CD4-positive, alpha-beta T cell (primary cell): Measurements from ENCODE around the gene CST7. TPM values are rescaled to one million over a fixed set of nuclear protein-coding genes. Genes with fewer than 3 reads are reported as not detected.

ENCODE experiments used
- ATAC-seq: fragments of 200-7000 bp; cut with Tn5 transposase; one replicate; pipeline ENCODE4 v1.10.0; 2022; ENCODE audit warnings: mild to moderate bottlenecking; ENCODE audit not compliant: poor library complexity
- CTCF ChIA-PET: fragments of 350-600 bp; sonication (Branson Sonifier 250); formaldehyde crosslinking; loops from one replicate; lab custom pipeline; 2021; ENCODE audit warnings: antibody characterized with exemption, inconsistent platforms; lab: Charles Lee
- POLR2A ChIA-PET: fragments of 350-600 bp; sonication (Branson Sonifier 250); formaldehyde crosslinking; loops from one replicate; lab custom pipeline; 2021; ENCODE audit warnings: antibody characterized with exemption, inconsistent platforms; lab: Charles Lee
- DNase-seq, 14 experiments: peaks; one replicate each; pipeline ENCODE4 v3.0.0-alpha.2; 2013 to 2020; ENCODE audit warnings: mixed read lengths in 2 of 14
- H3K27ac ChIP-seq, 2 donors: one replicate each; pipeline versions ENCODE4 v1.5.1 to v1.7.0; 2013; ENCODE audit warnings: low read length in 2 of 2, low read depth in 1 of 2, mild to moderate bottlenecking in 1 of 2
- H3K27me3 ChIP-seq, 2 experiments: 1 replicate in 1 of 2; 2 replicates in 1 of 2; pipeline versions ENCODE4 v1.6.1 to v1.7.0; 2013; ENCODE audit warnings: low read length in 2 of 2, control low read depth in 1 of 2, mild to moderate bottlenecking in 1 of 2, moderate library complexity in 1 of 2; ENCODE audit not compliant: insufficient read depth in 2 of 2, control insufficient read depth in 1 of 2
- H3K36me3 ChIP-seq: one replicate; pipeline ENCODE4 v1.6.1; 2013; ENCODE audit warnings: low read length, control low read depth; ENCODE audit not compliant: insufficient read depth
- H3K4me1 ChIP-seq: one replicate; pipeline ENCODE4 v1.6.1; 2013; ENCODE audit warnings: low read length, control low read depth; ENCODE audit not compliant: insufficient read depth
- H3K4me3 ChIP-seq: one replicate; pipeline ENCODE4 v1.5.1; 2013; ENCODE audit warnings: mild to moderate bottlenecking, low read length, moderate library complexity
- H3K9me3 ChIP-seq, 2 experiments: 1 replicate in 1 of 2; 2 replicates in 1 of 2; pipeline versions ENCODE4 v1.6.1 to v1.7.0; 2013; ENCODE audit warnings: low read length in 2 of 2, mild to moderate bottlenecking in 2 of 2, control low read depth in 1 of 2, moderate library complexity in 1 of 2; ENCODE audit not compliant: control insufficient read depth in 1 of 2, insufficient read depth in 1 of 2
- H3K27ac Mint-ChIP-seq: one replicate; pipeline ENCODE4 v1.8.0; 2020; ENCODE audit warnings: mixed read lengths
- H3K27me3 Mint-ChIP-seq: one replicate; pipeline ENCODE4 v1.8.0; 2021; ENCODE audit warnings: mixed read lengths
- H3K36me3 Mint-ChIP-seq: one replicate; pipeline ENCODE4 v1.8.0; 2021; ENCODE audit warnings: low read depth, mixed read lengths
- H3K4me1 Mint-ChIP-seq: one replicate; pipeline ENCODE4 v1.8.0; 2021; ENCODE audit warnings: low read depth, mixed read lengths
- H3K4me3 Mint-ChIP-seq: one replicate; pipeline ENCODE4 v1.8.0; 2020; ENCODE audit warnings: mild to moderate bottlenecking, mixed read lengths
- H3K9me3 Mint-ChIP-seq: one replicate; pipeline ENCODE4 v1.8.0; 2020; ENCODE audit warnings: mixed read lengths
- CTCF ChIP-seq: fragments of 200-600 bp; IDR thresholded peaks from one replicate; pipeline ENCODE4 v1.8.0; 2022; ENCODE audit warnings: antibody characterized with exemption, mild to moderate bottlenecking
- intact Hi-C, 2 experiments: fragments of 100-400 bp; cut with DNase I in 1 of 2; cut with micrococcal nuclease in 1 of 2; formaldehyde crosslinking; loops; one replicate each; pipeline versions ENCODE4 v1.15.1 to v1.9.0; 2023 to 2025; cut with DNase I, micrococcal nuclease
- total RNA-seq, 174 experiments: library from RNA in 2 of 174; stranded (reverse) in 2 of 174; gene quantifications; one replicate each; pipeline ENCODE4 v1.2.3 and lab custom pipeline; 2021 to 2026

Gene CST7
- total RNA-seq, 2 experiments from 2014 or later, result 3.2 to 4.4 TPM

GRCh38 chr20:24909086-24909780 is 39.8 kb upstream of the CST7 start:
- Histone ChIP-seq H3K4me3 (no peak overlapping the region), H3K9me3 (peaks cover 13 to 21% of the 10 kb centered on the region in 2 experiments), H3K27ac (no peak overlapping the region), H3K4me1 (no peaks in the 10 kb centered on the region), H3K36me3 (no peaks in the 10 kb centered on the region), H3K27me3 (no peaks in the 10 kb centered on the region)
- no peak overlapping the region for H3K4me3 Mint-ChIP-seq
- ATAC-seq (no peak), DNase-seq (no peak)
- H3K4me1 Mint-ChIP-seq, result no peaks in the 10 kb centered on the region
- no peak overlapping the region for H3K27ac Mint-ChIP-seq
- intact Hi-C loops, result no loop called here
- no peak for TF ChIP-seq CTCF
- peaks cover 3% of the 10 kb centered on the region for H3K9me3 Mint-ChIP-seq
- POLR2A ChIA-PET, result no interaction called here
- CTCF ChIA-PET, result no interaction called here
- no peaks in the 10 kb centered on the region for H3K27me3 Mint-ChIP-seq
- H3K36me3 Mint-ChIP-seq, result no peaks in the 10 kb centered on the region

DNA sequence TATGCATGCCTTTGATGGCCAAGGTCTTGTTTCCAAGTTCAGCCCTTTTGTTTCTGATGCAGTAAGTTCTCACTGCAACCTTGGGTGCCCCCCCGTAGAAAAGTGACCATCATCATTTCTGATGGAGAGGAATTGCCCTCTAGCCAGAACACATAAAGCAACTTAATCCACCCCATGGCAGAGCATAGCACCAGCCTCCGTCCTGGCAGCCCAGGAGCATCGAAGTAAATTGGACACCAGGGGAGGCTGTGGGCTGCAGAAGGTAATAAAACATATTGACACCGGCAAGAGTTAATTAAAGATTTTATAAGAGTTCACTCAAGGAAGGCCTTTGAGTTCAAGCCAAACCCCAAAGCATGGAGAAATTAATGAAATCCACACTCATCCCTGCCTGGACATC is 39.2 kb upstream of the CST7 start:
- ATAC-seq, result no peak
- DNase-seq, result no peak
- Histone ChIP-seq H3K4me1 (no peaks in the 10 kb centered on the region), H3K36me3 (no peaks in the 10 kb centered on the region), H3K9me3 (peaks cover 13 to 21% of the 10 kb centered on the region in 2 experiments), H3K27ac (no peak overlapping the region), H3K4me3 (no peak overlapping the region), H3K27me3 (no peaks in the 10 kb centered on the region)
- no peak for TF ChIP-seq CTCF
- POLR2A ChIA-PET, result no interaction called here
- Mint-ChIP-seq H3K4me1 (no peaks in the 10 kb centered on the region), H3K36me3 (no peaks in the 10 kb centered on the region), H3K27ac (no peak overlapping the region), H3K4me3 (no peak overlapping the region), H3K27me3 (no peaks in the 10 kb centered on the region), H3K9me3 (peaks cover 3% of the 10 kb centered on the region)
- intact Hi-C loops, result loop anchor here in 1 of 2 experiments (10.0 kb wide), 1 partner anchor 1025 kb away; no protein-coding TSS in a partner anchor
- CTCF ChIA-PET, result no interaction called here

DNA sequence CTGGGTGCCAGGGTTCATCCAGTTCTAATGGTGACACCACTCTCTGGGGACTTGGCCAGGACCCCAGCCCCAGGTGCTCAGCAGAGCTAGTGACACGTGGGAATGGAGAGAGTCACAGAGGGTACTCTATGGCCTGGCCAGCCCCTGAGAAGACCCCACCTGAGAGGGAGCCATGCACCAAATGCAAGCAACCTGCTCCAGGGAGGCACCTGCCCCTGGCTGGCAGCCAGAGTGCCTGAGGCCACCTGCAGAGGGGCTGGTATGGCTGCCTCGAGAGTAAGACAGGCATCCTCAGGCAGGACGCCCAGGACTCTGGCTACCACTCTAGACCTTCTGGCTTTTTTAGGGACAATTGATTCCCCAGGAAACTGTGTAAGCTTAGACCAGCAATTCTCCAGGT is 38.6 kb upstream of the CST7 start:
- intact Hi-C loops, result loop anchor here in 1 of 2 experiments (10.0 kb wide), 1 partner anchor 1026 kb away; no protein-coding TSS in a partner anchor
- POLR2A ChIA-PET, result no interaction called here

More for the DNA sequence above, 38.6 kb upstream of the CST7 start:
- no peak overlapping the region for H3K27ac Mint-ChIP-seq
- H3K9me3 ChIP-seq, result peaks cover 13 to 21% of the 10 kb centered on the region in 2 experiments
- H3K27me3 Mint-ChIP-seq, result no peaks in the 10 kb centered on the region
- H3K4me3 ChIP-seq, result no peak overlapping the region
- DNase-seq, result no peak
- H3K36me3 ChIP-seq, result no peaks in the 10 kb centered on the region
- H3K4me1 Mint-ChIP-seq, result no peaks in the 10 kb centered on the region
- CTCF ChIA-PET, result no interaction called here
- H3K27ac ChIP-seq, result no peak overlapping the region
- no peak for ATAC-seq
- no peaks in the 10 kb centered on the region for H3K4me1 ChIP-seq
- no peak for TF ChIP-seq CTCF
- no peak overlapping the region for H3K4me3 Mint-ChIP-seq
- H3K36me3 Mint-ChIP-seq, result no peaks in the 10 kb centered on the region
- H3K27me3 ChIP-seq, result no peaks in the 10 kb centered on the region
- H3K9me3 Mint-ChIP-seq, result peaks cover 3% of the 10 kb centered on the region
